Left lung (tissue), 10 donors: Measurements from ENCODE around the gene RAPGEF4. TPM values are rescaled to one million over a fixed set of nuclear protein-coding genes. Genes with fewer than 3 reads are reported as not detected.

ENCODE experiments used
- ATAC-seq: fragments of 200-7000 bp; cut with Tn5 transposase; one replicate; pipeline ENCODE4 v1.9.1; 2020; ENCODE audit warnings: moderate library complexity
- DNase-seq, 4 donors: peaks; one replicate each; pipeline ENCODE4 v3.0.0-alpha.2; 2013 to 2020
- H3K27ac ChIP-seq, 2 donors: fragments of 200-600 bp; sonication (generic) in 1 of 2; one replicate each; pipeline versions ENCODE4 v1.5.0 to v1.8.0; 2020 to 2021
- H3K27me3 ChIP-seq, 2 donors: fragments of 200-600 bp; sonication (generic) in 1 of 2; one replicate each; pipeline versions ENCODE4 v1.5.0 to v1.8.0; 2020 to 2021
- H3K36me3 ChIP-seq, 2 donors: fragments of 200-600 bp; sonication (generic) in 1 of 2; one replicate each; pipeline versions ENCODE4 v1.5.0 to v1.8.0; 2020 to 2021
- H3K4me1 ChIP-seq, 2 donors: fragments of 200-600 bp; one replicate each; pipeline ENCODE4 v1.8.0; 2021
- H3K4me3 ChIP-seq, 2 donors: fragments of 200-600 bp; sonication (generic) in 1 of 2; one replicate each; pipeline versions ENCODE4 v1.5.0 to v1.8.0; 2020 to 2021; ENCODE audit warnings: mild to moderate bottlenecking in 1 of 2
- H3K9me3 ChIP-seq, 2 donors: fragments of 200-600 bp; sonication (generic) in 1 of 2; one replicate each; pipeline versions ENCODE4 v1.5.0 to v1.8.0; 2020 to 2021
- intact Hi-C, 2 donors: fragments of 100-400 bp; cut with DNase I; formaldehyde crosslinking; loops; one replicate each; pipeline versions ENCODE4 v1.11.2 to v1.14.2; 2022
- polyA plus RNA-seq, 6 donors: library from polyadenylated mRNA; unstranded; fragments of 120-200 nt; gene quantifications; one replicate each; pipeline ENCODE4 v1.2.1, GENCODE V29; 2013; ENCODE audit not compliant: insufficient read length in 6 of 6
- total RNA-seq, 2 donors: library from RNA; stranded (reverse); fragmentation: NEBNext Ultra II Directional; extraction: Animal tissue kit (Norgen Biotek cat#: 25700); gene quantifications; one replicate each; pipeline ENCODE4 v1.2.1, GENCODE V29; 2021
- TF ChIP-seq, protein P1 (sequence below), 2 donors: fragments of 200-600 bp; sonication (generic) in 1 of 2; IDR thresholded peaks; one replicate each; pipeline versions ENCODE4 v1.5.0 to v1.8.0; 2021; ENCODE audit warnings: antibody characterized with exemption in 2 of 2
- donor health status: DM: no; HTN: yes; CAD: no.
- donor health status: DM: no; HTN: no; CAD: no.

The RAPGEF4 gene
- total and polyA plus RNA-seq, 8 donors, result 9.1 to 16.2 (median 11.8) TPM

GRCh38 chr2:172937884-172938712 lies 202.5 kb downstream of the RAPGEF4 start:
- intact Hi-C loops, result no loop called here
- H3K36me3 ChIP-seq, result no peaks in the 10 kb centered on the region
- H3K27me3 ChIP-seq, result no peaks in the 10 kb centered on the region
- no peak overlapping the region for H3K27ac ChIP-seq
- DNase-seq (no peak), ATAC-seq (no peak)
- no peak overlapping the region for H3K4me3 ChIP-seq
- no peaks in the 10 kb centered on the region for H3K4me1 ChIP-seq
- H3K9me3 ChIP-seq, result no peaks in the 10 kb centered on the region
- TF ChIP-seq, protein P1, sequence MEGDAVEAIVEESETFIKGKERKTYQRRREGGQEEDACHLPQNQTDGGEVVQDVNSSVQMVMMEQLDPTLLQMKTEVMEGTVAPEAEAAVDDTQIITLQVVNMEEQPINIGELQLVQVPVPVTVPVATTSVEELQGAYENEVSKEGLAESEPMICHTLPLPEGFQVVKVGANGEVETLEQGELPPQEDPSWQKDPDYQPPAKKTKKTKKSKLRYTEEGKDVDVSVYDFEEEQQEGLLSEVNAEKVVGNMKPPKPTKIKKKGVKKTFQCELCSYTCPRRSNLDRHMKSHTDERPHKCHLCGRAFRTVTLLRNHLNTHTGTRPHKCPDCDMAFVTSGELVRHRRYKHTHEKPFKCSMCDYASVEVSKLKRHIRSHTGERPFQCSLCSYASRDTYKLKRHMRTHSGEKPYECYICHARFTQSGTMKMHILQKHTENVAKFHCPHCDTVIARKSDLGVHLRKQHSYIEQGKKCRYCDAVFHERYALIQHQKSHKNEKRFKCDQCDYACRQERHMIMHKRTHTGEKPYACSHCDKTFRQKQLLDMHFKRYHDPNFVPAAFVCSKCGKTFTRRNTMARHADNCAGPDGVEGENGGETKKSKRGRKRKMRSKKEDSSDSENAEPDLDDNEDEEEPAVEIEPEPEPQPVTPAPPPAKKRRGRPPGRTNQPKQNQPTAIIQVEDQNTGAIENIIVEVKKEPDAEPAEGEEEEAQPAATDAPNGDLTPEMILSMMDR (IDR thresholded peaks at IDR 0.05), result no peak

- Histone ChIP-seq H3K27ac (no peak overlapping the region), H3K36me3 (no peaks in the 10 kb centered on the region), H3K27me3 (no peaks in the 10 kb centered on the region), H3K4me1 (no peaks in the 10 kb centered on the region), H3K4me3 (no peak overlapping the region), H3K9me3 (no peaks in the 10 kb centered on the region)
- ATAC-seq, result no peak
- intact Hi-C loops, result no loop called here
- no peak for DNase-seq
- TF ChIP-seq, protein P1 (IDR thresholded peaks at IDR 0.05), result no peak
Measured at GRCh38 chr2:172938713-172939375, 203.2 kb downstream of the RAPGEF4 start.

DNA sequence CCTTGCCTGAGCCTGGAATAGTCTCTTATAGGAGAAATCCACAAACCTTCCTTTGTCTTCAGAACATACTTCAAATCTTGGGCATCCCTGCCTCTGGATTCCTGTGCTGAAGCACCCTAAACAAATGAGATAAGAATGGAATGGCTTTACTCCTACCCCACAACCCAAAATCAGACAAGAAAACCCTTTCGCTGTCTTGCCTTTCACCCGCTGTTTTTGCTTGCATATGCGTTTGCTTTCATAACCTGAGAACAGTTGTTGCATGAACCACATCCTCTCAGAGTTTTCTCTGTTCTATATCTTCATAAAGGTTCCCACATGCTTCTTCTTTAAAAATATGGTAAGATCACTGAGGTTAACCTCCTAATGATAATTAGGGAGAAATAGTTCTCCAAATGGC lies 207.9 kb downstream of the RAPGEF4 start:
- no peak overlapping the region for H3K27ac ChIP-seq
- TF ChIP-seq, protein P1 (IDR thresholded peaks at IDR 0.05), result no peak
- H3K36me3 ChIP-seq, result no peaks in the 10 kb centered on the region
- H3K4me1 ChIP-seq, result no peaks in the 10 kb centered on the region
- no peak overlapping the region for H3K4me3 ChIP-seq
- no peaks in the 10 kb centered on the region for H3K27me3 ChIP-seq
- intact Hi-C loops, result no loop called here
- no peaks in the 10 kb centered on the region for H3K9me3 ChIP-seq
- ATAC-seq (no peak), DNase-seq (no peak)

GRCh38 chr2:172944022-172944793 lies 208.6 kb downstream of the RAPGEF4 start:
- Histone ChIP-seq H3K36me3 (no peaks in the 10 kb centered on the region), H3K27me3 (no peaks in the 10 kb centered on the region), H3K4me1 (no peaks in the 10 kb centered on the region), H3K9me3 (no peaks in the 10 kb centered on the region), H3K4me3 (no peak overlapping the region), H3K27ac (no peak overlapping the region)
- DNase-seq (no peak), ATAC-seq (no peak)
- TF ChIP-seq, protein P1 (IDR thresholded peaks at IDR 0.05), result no peak
- intact Hi-C loops, result no loop called here
